ENCODE data around the gene GNG13.

Gene GNG13

DNA sequence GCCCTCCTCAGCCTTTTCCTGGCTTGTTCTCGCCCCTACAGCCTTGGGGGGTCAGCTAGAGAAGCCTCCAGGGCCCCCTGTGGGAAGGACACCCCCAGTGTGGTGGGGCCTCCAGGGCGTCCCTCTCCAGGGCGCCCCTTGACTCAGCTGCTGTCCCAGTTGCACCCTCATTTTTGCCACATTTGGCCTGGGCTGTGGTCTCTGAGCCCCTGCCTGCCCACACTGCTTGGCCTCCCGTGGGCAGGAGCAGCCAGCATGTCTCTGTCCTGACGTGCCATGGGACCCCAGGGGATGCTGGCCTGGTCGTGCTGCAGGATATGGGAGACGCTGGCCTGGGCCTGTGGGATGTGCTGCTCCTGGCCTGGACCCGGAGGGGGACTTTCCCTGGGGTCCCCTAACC, 7.1 kb downstream of the GNG13 start:
- H2BK5ac ChIP-seq (ENCODE audit: low read depth, low read length, poor library complexity), result no peak overlapping the region
- no peak overlapping the region for H3K4ac ChIP-seq (ENCODE audit: low read depth, low read length)
- H3K18ac ChIP-seq (ENCODE audit: low read length), result no peak overlapping the region
- no peak overlapping the region for H4K91ac ChIP-seq (ENCODE audit: low read depth, low read length)
- no peak overlapping the region for H2AK5ac ChIP-seq (ENCODE audit: low read length)
- H3K23ac ChIP-seq (ENCODE audit: low read length), result no peak overlapping the region
- H4K12ac ChIP-seq (ENCODE audit: low read depth, low read length), result no peak overlapping the region
- H2BK12ac ChIP-seq (ENCODE audit: low read length), result no peak overlapping the region
- peaks cover 73 to 74% of the 10 kb centered on the region in 2 experiments for H3K36me3 ChIP-seq (ENCODE audit: control insufficient read depth in 1 of 2, insufficient read depth in 2 of 2, low read length in 2 of 2)
- WGBS (ENCODE audit: extremely low coverage, insufficient coverage, insufficient read length), result no CpG with 5 or more reads among the region's 8 CpGs
- no peak for DNase-seq
- no peak overlapping the region for H3K4me2 ChIP-seq (ENCODE audit: low read length)
- H3K4me3 ChIP-seq (ENCODE audit: low read depth, low read length), result peak overlapping the region; percentile 32
- peaks cover 6 to 8% of the 10 kb centered on the region in 2 experiments for H3K4me1 ChIP-seq (ENCODE audit: control insufficient read depth in 1 of 2, insufficient read depth in 2 of 2, low read length in 2 of 2)
- no peak overlapping the region for H3K27ac ChIP-seq (ENCODE audit: low read depth, low read length)
- peaks cover 8% of the 10 kb centered on the region for H3K79me2 ChIP-seq (ENCODE audit: control insufficient read depth, insufficient read depth, low read length, poor library complexity)
- H3K79me1 ChIP-seq (ENCODE audit: low read length), result peaks cover 3% of the 10 kb centered on the region
- no peak overlapping the region for H3K9ac ChIP-seq (ENCODE audit: low read length)
- no peak overlapping the region for H4K8ac ChIP-seq (ENCODE audit: low read depth, low read length)
- H2AFZ ChIP-seq (ENCODE audit: insufficient read depth, low read length, poor library complexity), result no peak overlapping the region
- H2BK120ac ChIP-seq (ENCODE audit: insufficient read depth, low read length, poor library complexity), result no peak overlapping the region
- no peak overlapping the region for H3K14ac ChIP-seq (ENCODE audit: low read length)
- H3K27me3 ChIP-seq (ENCODE audit: insufficient read depth, low read length), result no peaks in the 10 kb centered on the region
- H3K9me3 ChIP-seq (ENCODE audit: insufficient read depth, low read depth, low read length), result no peaks in the 10 kb centered on the region

DNA sequence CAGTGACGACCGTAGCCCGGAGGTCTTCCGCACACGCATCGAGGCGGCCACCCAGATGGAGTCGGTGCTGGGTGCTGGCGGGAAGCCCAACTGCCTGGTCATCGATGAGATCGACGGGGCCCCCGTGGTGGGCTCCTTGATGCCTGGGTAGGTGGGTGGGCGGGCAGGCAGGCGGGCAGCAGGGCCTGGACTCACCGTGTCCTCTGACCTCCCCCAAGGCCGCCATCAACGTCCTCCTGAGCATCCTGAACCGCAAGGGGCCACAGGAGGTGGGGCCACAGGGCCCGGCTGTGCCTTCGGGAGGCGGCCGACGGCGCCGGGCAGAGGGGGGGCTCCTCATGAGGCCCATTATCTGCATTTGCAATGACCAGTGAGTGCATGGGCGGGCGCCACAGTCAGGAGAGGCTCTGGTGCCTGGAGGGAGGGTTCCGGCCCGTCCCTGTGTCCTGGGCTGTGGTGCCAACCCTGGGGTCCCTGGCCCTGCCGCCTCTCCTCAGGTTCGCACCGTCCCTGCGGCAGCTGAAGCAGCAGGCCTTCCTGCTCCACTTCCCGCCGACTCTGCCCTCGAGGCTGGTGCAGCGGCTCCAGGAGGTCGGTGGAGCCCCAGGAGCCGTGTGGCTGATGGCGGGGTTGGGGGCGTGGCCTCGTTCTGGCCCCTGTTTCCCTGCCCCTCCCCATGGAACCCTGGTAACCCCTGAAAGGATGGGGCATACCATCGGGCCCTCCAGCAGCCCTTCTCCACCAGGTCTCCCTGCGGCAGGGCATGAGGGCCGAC, 8.1 kb downstream of the GNG13 start:
- Histone ChIP-seq H2BK120ac (ENCODE audit: insufficient read depth, low read length, poor library complexity) (no peak overlapping the region), H2BK5ac (ENCODE audit: low read depth, low read length, poor library complexity) (no peak overlapping the region), H2BK12ac (ENCODE audit: low read length) (no peak overlapping the region), H4K8ac (ENCODE audit: low read depth, low read length) (no peak overlapping the region), H3K18ac (ENCODE audit: low read length) (no peak overlapping the region), H3K4me3 (ENCODE audit: low read depth, low read length) (no peak overlapping the region), H3K27me3 (ENCODE audit: insufficient read depth, low read length) (no peaks in the 10 kb centered on the region), H3K4me2 (ENCODE audit: low read length) (no peak overlapping the region), H3K9me3 (ENCODE audit: insufficient read depth, low read depth, low read length) (no peaks in the 10 kb centered on the region), H3K23ac (ENCODE audit: low read length) (no peak overlapping the region), H3K36me3 (ENCODE audit: control insufficient read depth in 1 of 2, insufficient read depth in 2 of 2, low read length in 2 of 2) (peaks cover 68 to 70% of the 10 kb centered on the region in 2 experiments), H4K91ac (ENCODE audit: low read depth, low read length) (no peak overlapping the region), H3K4me1 (ENCODE audit: control insufficient read depth in 1 of 2, insufficient read depth in 2 of 2, low read length in 2 of 2) (peaks cover 6 to 11% of the 10 kb centered on the region in 2 experiments), H3K79me1 (ENCODE audit: low read length) (peaks cover 5% of the 10 kb centered on the region), H2AK5ac (ENCODE audit: low read length) (no peak overlapping the region), H4K12ac (ENCODE audit: low read depth, low read length) (no peak overlapping the region), H3K79me2 (ENCODE audit: control insufficient read depth, insufficient read depth, low read length, poor library complexity) (peaks cover 8% of the 10 kb centered on the region), H2AFZ (ENCODE audit: insufficient read depth, low read length, poor library complexity) (no peak overlapping the region), H3K9ac (ENCODE audit: low read length) (no peak overlapping the region), H3K14ac (ENCODE audit: low read length) (no peak overlapping the region), H3K4ac (ENCODE audit: low read depth, low read length) (no peak overlapping the region), H3K27ac (ENCODE audit: low read depth, low read length) (no peak overlapping the region)
- no peak for DNase-seq
- no CpG with 5 or more reads among the region's 46 CpGs for WGBS (ENCODE audit: extremely low coverage, insufficient coverage, insufficient read length)

DNA sequence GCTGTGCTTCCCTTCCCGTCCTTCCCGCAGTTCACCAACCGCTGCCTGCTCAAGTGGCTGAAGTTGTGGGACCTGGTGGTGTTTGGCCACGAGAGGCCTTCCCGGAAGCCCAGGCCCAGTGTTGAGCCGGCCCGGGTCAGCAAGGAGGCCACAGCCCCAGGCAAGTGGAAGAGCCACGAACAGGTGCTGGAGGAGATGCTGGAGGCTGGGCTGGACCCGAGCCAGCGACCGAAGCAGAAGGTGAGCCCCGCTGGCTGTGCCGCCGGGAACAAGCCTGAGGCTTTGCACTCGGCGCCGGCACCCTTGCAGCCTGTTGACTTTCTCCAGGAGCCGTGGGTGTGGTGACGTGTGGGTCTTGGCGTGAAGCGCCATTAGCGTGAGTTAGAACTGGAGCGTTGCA, 9.4 kb downstream of the GNG13 start:
- H3K79me2 ChIP-seq (ENCODE audit: control insufficient read depth, insufficient read depth, low read length, poor library complexity), result peaks cover 8% of the 10 kb centered on the region
- no peak overlapping the region for H3K18ac ChIP-seq (ENCODE audit: low read length)
- H2BK120ac ChIP-seq (ENCODE audit: insufficient read depth, low read length, poor library complexity), result no peak overlapping the region
- peaks cover 6 to 14% of the 10 kb centered on the region in 2 experiments for H3K4me1 ChIP-seq (ENCODE audit: control insufficient read depth in 1 of 2, insufficient read depth in 2 of 2, low read length in 2 of 2)
- H3K4me2 ChIP-seq (ENCODE audit: low read length), result no peak overlapping the region
- H3K4ac ChIP-seq (ENCODE audit: low read depth, low read length), result no peak overlapping the region
- H3K27me3 ChIP-seq (ENCODE audit: insufficient read depth, low read length), result no peaks in the 10 kb centered on the region
- no peaks in the 10 kb centered on the region for H3K9me3 ChIP-seq (ENCODE audit: insufficient read depth, low read depth, low read length)
- DNase-seq, result no peak
- H4K8ac ChIP-seq (ENCODE audit: low read depth, low read length), result no peak overlapping the region
- H4K91ac ChIP-seq (ENCODE audit: low read depth, low read length), result no peak overlapping the region
- WGBS (ENCODE audit: extremely low coverage, insufficient coverage, insufficient read length), result no CpG with 5 or more reads among the region's 23 CpGs
- H3K14ac ChIP-seq (ENCODE audit: low read length), result no peak overlapping the region
- no peak overlapping the region for H2BK5ac ChIP-seq (ENCODE audit: low read depth, low read length, poor library complexity)
- H3K79me1 ChIP-seq (ENCODE audit: low read length), result peaks cover 5% of the 10 kb centered on the region
- H2BK12ac ChIP-seq (ENCODE audit: low read length), result no peak overlapping the region
- H3K9ac ChIP-seq (ENCODE audit: low read length), result no peak overlapping the region
- no peak overlapping the region for H2AFZ ChIP-seq (ENCODE audit: insufficient read depth, low read length, poor library complexity)
- no peak overlapping the region for H3K4me3 ChIP-seq (ENCODE audit: low read depth, low read length)
- H3K27ac ChIP-seq (ENCODE audit: low read depth, low read length), result no peak overlapping the region
- H2AK5ac ChIP-seq (ENCODE audit: low read length), result no peak overlapping the region
- no peak overlapping the region for H3K23ac ChIP-seq (ENCODE audit: low read length)
- no peak overlapping the region for H4K12ac ChIP-seq (ENCODE audit: low read depth, low read length)
- H3K36me3 ChIP-seq (ENCODE audit: control insufficient read depth in 1 of 2, insufficient read depth in 2 of 2, low read length in 2 of 2), result peaks cover 65 to 68% of the 10 kb centered on the region in 2 experiments

DNA sequence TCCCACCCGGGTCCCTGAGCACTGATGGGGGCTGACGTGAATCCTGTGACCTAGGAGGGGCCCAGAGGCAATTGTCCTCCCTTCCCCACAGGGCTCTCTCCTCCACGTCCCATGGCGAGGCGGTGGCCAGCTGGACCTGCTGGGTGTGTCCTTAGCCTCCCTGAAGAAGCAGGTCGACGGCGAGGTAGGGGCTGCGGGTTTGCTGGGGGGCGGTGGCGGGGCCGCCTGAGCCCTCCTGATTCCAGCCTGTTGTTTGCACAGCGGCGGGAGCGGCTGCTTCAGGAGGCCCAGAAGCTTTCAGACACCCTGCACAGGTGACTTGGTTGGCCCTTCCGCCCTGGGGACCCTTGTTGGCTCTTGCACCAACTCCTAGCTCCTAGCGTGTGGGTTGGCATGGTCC, 10.4 kb downstream of the GNG13 start:
- H3K14ac ChIP-seq (ENCODE audit: low read length), result no peak overlapping the region
- peaks cover 6 to 14% of the 10 kb centered on the region in 2 experiments for H3K4me1 ChIP-seq (ENCODE audit: control insufficient read depth in 1 of 2, insufficient read depth in 2 of 2, low read length in 2 of 2)
- H4K12ac ChIP-seq (ENCODE audit: low read depth, low read length), result no peak overlapping the region
- H3K4ac ChIP-seq (ENCODE audit: low read depth, low read length), result no peak overlapping the region
- H2BK5ac ChIP-seq (ENCODE audit: low read depth, low read length, poor library complexity), result no peak overlapping the region
- H4K91ac ChIP-seq (ENCODE audit: low read depth, low read length), result no peak overlapping the region
- no peak for DNase-seq
- peaks cover 66 to 70% of the 10 kb centered on the region in 2 experiments for H3K36me3 ChIP-seq (ENCODE audit: control insufficient read depth in 1 of 2, insufficient read depth in 2 of 2, low read length in 2 of 2)
- H2BK12ac ChIP-seq (ENCODE audit: low read length), result no peak overlapping the region
- H2AFZ ChIP-seq (ENCODE audit: insufficient read depth, low read length, poor library complexity), result no peak overlapping the region
- no peak overlapping the region for H4K8ac ChIP-seq (ENCODE audit: low read depth, low read length)
- H3K9ac ChIP-seq (ENCODE audit: low read length), result no peak overlapping the region
- no peak overlapping the region for H2BK120ac ChIP-seq (ENCODE audit: insufficient read depth, low read length, poor library complexity)
- peaks cover 8% of the 10 kb centered on the region for H3K79me2 ChIP-seq (ENCODE audit: control insufficient read depth, insufficient read depth, low read length, poor library complexity)
- peaks cover 5% of the 10 kb centered on the region for H3K79me1 ChIP-seq (ENCODE audit: low read length)
- no CpG with 5 or more reads among the region's 17 CpGs for WGBS (ENCODE audit: extremely low coverage, insufficient coverage, insufficient read length)
- H3K9me3 ChIP-seq (ENCODE audit: insufficient read depth, low read depth, low read length), result no peaks in the 10 kb centered on the region
- H3K23ac ChIP-seq (ENCODE audit: low read length), result no peak overlapping the region
- no peak overlapping the region for H3K27ac ChIP-seq (ENCODE audit: low read depth, low read length)
- no peak overlapping the region for H3K4me3 ChIP-seq (ENCODE audit: low read depth, low read length)
- H3K18ac ChIP-seq (ENCODE audit: low read length), result no peak overlapping the region
- H3K4me2 ChIP-seq (ENCODE audit: low read length), result no peak overlapping the region
- H3K27me3 ChIP-seq (ENCODE audit: insufficient read depth, low read length), result no peaks in the 10 kb centered on the region
- H2AK5ac ChIP-seq (ENCODE audit: low read length), result no peak overlapping the region

Measured in trophoblast cell (in vitro differentiated cells and primary cell).